Inflammatory macrophage treated with lipopolysaccharide for 1 hour (primary cell): Measurements from ENCODE around the gene LY6G6F.

Experiments
- DNase-seq, 2 donors: peaks; one replicate each; pipeline ENCODE4 v3.0.0-alpha.2; 2020 to 2022

The LY6G6F gene, protein sequence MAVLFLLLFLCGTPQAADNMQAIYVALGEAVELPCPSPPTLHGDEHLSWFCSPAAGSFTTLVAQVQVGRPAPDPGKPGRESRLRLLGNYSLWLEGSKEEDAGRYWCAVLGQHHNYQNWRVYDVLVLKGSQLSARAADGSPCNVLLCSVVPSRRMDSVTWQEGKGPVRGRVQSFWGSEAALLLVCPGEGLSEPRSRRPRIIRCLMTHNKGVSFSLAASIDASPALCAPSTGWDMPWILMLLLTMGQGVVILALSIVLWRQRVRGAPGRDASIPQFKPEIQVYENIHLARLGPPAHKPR

DNA sequence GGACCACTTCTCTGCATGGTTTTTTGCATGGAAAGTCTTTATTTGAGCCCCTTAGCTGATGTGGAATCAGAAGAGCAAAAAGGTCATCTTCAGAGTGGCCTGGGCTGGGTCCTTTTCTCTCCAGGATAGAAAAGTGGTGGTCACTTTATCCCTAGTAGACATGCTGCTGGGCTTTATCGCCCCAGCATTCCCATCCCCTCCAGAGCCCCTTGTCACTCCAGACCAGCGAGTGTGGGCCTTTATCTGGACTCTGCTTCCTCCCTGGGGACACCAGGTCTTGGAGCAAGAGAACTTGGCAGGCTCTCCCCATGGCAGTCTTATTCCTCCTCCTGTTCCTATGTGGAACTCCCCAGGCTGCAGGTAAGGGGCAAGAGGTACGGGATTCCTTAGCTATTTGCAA, at the start of gene LY6G6F:
Gene LY6G6F (plus strand): TSS at position 268 of the 400 bp plus-strand sequence. CDS start 41 bp downstream, at position 309.
- DNase-seq = no peak

DNA sequence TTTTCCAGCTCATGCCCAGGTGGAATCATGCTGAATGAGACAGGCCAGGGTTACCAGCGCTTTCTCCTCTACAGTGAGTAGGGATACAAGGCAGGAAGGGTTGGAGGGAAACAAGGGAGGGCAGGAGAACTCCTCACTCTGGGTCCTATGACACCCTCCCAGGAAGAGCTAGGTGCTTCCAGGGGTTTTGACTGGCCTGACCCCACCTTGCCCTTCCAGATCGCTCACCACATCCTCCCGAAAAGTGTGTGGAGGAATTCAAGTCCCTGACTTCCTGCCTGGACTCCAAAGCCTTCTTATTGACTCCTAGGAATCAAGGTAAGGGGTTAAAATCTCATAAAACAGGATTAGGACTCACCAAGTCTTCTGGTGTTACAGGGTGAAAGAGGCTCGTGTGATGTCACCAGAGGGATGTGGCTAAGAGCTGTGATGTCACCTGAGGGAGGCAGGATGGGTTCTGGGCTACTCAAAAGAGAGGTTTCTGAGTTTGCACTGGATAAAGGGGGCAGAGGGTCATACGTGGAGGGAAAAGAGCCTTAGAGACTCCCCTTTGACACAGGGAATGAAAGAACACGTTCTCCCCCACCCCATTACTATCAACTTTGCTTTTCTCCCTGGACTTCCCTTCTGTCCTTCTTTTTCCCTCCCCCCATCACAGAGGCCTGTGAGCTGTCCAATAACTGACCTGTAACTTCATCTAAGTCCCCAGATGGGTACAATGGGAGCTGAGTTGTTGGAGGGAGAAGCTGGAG, 49.1 kb upstream of the LY6G6F start:
- DNase-seq = no peak

DNA sequence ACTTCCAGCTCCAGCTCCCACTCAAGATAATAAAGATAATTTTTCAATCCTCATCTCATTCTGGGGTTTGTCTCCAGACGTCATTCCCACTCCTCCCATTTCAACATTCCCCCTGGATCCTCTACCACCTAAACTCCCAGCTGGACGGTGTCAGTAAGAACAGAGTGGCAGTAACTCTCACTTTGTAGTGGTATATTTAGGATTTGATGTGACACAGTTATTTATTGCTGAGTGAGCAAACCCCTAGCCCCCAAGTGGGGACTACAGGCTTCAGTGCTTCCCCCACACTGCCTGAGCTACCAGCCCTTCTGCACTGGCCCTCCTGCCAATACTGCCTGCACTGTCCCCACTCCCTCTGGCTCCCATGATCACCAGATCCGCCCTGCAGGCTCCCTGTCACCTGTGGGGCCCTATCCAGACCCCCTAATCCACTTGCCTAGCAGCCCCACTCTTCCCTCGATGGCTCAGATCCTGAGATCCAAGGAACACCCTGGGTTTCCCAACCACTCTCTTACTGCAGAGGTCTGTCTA, 48.4 kb upstream of the LY6G6F start:
- DNase-seq = no peak

DNA sequence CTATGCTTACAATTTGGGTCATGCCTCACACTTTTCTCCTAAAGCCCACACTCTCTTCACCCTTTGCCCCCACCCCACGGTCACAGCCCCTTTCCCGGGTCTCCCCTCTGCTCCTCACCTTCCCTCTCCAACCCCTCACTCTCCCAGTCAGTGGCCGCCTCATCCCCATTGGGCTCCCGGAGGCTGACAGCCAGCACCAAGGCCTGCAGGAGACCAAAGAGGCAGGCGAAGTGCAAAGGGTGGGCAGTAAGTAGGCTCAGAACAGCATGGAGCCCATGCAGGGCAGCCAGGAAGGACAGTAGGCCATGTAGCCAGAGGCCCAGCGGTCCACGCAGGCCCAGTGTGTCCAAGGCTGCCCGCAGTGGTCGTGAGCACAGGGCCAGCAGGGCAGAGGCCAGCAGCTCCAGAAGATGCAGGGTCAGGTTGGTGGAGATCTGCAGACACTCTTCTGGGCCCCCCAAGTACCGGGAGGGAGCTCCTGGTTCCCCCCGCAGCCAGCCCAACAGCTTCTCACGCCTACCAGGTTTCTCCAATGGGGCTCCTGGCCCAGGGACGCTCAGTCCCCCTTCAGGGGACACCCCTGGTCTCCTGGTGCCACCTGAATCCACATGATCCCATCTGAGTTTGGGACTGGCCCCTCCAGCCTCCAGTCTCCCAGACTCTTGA, 47.5 kb upstream of the LY6G6F start:
- DNase-seq = no peak

DNA sequence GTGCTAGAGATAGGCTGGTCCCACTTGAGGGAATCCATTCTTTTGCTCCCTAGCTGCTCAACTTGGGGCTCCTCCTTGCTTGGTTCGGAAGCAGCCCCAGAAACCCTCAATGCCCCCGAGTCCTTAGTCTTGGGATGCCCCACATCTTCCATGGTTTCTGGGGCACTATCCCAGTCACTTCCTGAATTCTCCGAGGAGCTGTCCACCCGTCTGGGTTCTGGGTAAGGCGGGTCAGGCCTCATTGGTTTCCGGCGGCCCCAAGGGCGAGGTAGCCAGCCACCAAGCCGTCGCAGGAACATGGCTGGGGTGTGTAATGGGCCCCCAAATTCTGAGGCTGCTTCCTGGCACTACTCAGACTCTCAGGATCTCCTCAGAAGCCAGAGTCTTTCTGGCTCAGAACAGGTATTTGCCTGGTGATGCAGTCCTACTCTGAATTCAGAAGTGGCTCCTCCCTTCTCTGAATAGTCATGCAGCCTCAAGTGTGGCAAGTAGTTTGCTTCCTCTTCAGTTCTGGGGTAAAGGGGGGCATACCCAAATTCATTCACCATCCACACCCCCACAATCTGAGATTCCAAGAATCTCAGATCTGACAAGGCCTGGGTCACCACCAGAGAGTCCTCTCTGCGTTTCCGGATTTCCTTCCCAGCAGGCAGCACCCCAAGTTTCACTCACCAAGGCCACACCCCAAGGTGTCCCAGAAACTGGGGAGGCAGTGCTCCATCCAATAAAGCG, 46.9 kb upstream of the LY6G6F start:
- peak in 1 of 2 donors; percentile 54 for DNase-seq

DNA sequence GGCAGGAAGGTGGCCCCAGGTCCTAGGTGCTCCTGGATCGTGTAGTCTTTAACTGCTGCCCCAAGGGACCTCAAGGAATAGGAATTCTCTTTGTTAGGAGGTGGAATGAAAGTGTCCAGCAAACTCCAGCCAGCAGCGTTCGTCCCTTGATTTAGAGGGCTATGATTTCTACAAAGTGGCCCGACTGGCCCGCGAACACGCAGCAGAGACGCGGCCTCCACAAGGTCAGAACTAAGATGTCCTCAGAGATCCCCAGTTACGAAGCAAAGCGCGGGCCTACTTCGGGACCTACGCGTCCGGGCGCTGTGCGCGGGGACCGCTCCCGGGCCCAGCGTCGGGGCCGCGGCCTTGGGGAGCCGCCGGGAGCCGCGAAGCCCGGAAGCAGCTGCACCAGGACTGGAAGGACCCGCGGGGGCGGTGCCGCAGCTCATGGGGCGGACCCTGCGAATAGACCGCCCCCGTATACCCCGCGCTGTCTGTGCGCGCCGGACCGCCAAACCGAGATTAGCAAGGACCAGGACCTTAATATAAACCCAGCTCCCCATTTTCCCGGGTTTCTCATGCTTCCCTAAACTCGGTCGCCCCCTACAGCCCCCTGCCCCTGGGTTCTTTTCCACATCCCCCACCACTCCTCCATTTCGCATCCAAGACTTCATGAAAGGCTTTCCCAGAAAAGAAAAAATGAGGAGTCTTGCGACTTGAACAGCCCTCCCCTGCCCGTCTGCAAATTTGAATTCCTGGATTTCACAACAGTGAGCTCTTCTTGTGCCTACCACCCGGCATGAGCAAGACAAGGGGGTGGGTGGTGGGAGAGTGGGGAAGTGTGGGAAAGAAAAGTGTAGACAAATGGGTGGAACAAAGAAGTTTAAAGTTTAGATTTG, 46.0 kb upstream of the LY6G6F start, which contains the start of gene C6orf47:
Gene C6orf47 (minus strand): TSS at position 398 of the 881 bp plus-strand sequence. CDS start 831 bp downstream, outside the sequence.
- DNase-seq = peak; percentile 76 to 82

DNA sequence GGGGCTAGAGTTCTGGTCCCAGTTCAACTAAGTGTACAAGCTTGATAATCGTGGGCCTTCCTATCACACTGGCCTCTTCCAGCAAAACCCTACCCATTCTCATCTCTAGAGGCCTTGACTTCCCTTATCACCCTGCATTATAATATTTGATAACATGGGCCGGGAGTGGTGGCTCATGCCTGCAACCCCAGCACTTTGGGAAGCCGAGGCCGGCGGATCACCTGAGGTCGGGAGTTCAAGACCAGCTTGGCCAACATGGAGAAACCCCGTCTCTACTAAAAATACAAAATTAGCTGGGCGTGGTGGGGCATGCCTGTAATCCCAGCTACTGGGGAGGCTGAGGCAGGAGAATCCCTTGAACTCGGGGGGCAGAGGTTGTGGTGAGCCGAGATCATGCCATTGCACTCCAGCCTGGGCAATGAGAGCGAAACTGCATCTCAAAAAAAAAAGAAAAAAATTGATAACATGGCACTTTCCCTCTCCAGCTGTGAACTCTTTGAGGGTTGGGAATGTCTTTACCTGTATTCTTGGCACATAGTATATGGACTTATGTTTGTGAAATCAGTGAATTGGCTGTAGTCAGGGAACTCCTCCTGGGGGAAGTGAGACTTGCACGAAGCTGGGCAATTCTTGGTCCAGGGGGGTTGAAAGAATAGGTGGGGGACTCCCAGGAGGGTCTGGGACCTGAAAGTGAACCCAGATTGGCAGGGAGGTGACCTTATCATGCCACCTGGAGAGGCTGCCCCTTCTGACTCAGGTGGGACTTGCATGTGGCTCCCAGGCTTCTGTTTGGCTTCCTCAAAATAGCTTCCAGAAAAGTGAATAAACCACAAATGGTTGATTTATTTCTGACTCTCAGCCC, 45.2 kb upstream of the LY6G6F start:
- DNase-seq = no peak

DNA sequence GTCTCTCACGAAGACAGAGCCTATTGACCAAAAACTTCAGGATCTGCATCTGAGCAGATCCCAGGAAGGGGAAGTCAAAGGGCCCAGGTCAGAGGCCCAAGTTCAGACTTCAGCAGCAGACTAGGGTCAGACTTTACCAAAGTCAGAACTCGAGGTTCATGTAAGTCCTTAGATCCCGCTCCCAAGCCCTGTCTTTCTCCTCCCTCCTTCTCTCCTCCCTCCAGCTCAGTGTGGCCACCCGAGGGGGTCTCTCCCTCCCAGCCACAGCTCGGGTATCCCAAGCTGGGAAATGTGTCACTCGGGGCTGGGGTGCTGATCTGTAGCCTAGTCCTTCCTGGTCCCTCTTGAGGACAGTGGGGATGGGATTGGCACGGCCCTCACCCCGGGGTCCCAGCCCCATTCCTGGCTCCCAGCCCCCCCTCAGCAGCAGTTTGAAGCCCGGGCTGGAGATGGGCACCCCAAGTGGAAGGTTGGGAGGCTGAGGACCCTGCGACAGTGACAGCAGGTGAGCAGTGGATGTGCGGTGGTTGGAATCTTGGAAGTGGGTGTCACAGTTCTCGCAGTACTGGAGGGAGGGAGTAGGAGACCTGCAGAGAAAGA, 44.4 kb upstream of the LY6G6F start:
- DNase-seq = no peak

DNA sequence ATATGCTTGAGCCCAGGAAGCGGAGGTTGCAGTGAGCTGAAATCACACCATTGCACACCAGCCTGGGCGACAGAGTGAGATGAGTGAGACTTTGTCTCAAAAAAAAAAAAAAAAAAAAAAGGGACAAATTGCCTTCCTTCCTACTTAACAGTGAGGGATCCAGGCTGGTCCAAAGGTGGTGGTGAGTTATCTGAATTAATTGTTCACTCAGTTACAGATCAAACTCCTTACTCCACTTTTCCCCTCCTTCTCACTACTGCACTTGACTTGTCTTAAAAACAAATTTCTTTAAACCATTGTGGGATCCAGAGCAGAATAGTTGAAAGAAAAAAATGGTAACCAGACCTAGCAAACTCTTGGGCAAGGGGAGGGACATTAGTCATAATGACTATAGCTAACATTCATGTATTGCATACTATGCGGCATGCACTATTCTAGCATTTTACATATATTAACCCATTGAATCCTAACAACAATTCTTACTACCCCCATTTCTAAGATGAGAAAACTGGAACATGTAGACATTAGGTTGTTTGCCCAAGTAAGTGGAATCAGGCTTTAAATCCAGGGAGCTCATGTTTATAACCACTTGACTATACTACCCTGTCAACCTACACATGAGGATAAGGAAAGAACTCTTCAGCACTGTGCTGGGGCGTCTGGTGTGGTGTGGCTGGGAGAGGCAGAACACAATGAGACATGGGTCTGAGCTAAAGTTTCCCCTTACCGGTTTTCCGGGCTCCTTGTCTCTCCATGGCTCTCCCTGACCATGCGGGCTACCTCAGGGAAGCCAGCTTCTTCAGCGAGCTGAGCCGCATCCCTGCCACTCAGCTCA, 43.3 kb upstream of the LY6G6F start:
- DNase-seq = peak; percentile 43 to 48

DNA sequence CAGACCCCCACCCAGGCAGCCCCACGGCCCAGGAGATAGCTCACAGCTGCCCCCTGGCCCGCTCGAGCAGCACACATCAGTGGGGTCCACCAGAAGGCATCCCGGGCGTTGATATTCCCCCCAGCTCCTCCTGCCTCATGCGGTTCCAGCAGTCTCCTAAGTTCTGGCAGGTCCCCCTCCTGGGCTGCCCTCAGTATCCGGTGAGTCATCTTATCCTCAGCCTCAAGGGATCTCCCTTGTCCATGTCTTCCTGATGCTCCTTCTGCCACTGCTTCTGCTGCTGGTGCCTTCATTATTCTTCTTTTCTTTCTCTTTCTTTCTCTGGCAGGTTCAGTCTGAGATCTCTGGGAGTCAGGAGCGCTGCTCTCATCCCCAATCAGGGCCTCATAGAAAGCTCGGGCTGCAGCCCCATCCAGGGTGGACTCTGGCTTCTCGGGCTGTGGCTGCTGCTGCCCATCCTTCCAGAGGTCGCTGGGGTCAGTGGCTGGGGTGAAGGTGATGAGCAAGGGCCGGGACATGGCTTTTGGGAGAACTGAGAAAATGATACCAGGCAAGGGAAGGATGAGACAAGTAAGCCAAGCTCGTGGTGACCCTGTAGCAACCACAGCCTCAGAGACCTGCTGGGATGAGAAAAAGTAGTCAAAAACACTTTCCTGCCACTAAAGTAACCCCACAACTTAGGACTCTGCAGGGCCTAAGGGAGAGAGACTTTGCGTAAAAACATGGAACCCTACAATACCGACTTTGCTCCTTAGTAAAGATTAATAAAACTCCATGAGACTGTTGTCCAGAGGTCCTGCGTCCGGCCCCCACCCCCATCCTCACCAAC, 42.5 kb upstream of the LY6G6F start:
- no peak for DNase-seq

DNA sequence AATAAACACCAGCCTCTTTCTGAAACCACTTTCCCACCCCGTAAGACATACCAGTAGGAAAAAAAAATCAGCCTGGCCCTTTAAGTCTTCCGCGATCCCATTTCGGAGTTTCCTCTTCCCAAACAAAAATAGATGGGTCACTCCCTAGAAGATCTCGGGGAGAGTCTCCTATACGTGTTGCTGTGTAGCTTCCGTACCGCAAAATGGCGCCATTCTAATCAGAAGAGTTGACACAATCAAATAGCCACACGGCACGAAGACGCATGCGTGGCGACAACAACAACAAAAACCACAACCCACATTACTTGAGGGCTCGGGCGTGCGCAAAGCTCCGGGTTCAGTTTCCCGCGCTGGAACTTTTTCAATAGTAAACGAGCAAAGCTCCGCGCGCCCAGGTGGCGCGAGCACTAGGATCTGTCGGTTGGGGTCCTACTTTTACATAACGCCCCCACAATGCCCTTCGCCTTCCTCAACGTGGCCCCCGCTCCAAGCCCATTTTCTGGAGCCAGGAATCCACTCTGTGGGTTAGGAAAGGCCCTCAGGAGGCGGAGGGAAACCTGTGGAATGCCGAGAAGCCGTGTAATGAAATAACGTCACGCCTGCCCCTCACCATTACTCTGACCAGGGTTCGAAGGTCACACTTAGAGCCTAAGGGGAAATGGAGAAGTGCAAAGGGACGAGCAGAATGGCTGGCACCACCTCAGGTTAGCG, 41.7 kb upstream of the LY6G6F start, which contains the start of gene GPANK1:
Gene GPANK1 (minus strand): TSS at position 208 of the 711 bp plus-strand sequence. CDS start 519 bp downstream, outside the sequence.
- peak; percentile 94 to 95 for DNase-seq

DNA sequence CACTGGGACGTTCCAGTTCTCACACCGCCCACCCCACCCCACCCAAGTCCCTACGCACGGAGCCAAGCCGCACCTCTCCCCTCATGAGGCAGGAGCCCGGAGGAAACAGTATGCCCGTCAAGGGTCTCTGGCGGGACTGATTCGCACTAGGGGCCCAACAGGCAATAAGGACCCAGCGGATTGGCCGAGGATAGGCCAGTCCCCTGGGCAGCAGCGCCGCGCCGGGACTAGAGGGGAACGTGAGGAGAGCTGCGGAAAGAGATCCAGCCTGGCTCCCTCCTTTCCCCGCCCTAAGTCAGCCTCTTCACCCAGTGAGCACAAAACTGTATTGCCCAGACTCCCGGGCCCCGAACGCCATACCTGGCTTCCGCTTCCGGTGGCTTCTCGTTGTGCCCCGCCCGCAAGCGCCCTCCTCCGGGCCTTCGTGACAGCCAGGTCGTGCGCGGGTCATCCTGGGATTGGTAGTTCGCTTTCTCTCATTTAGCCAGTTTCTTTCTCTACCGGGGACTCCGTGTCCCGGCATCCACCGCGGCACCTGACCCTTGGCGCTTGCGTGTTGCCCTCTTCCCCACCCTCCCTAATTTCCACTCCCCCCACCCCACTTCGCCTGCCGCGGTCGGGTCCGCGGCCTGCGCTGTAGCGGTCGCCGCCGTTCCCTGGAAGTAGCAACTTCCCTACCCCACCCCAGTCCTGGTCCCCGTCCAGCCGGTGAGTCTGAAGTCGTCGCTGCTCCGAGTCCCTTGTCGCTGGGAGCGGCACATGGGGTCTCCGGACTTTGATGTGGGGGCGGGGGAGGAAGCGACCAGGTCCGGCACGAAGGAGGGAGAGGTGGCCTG, 40.9 kb upstream of the LY6G6F start, which contains the start of gene CSNK2B:
Gene CSNK2B (plus strand): TSS at position 580 of the 836 bp plus-strand sequence. CDS start 752 bp downstream, outside the sequence.
- peak; percentile 98 for DNase-seq

DNA sequence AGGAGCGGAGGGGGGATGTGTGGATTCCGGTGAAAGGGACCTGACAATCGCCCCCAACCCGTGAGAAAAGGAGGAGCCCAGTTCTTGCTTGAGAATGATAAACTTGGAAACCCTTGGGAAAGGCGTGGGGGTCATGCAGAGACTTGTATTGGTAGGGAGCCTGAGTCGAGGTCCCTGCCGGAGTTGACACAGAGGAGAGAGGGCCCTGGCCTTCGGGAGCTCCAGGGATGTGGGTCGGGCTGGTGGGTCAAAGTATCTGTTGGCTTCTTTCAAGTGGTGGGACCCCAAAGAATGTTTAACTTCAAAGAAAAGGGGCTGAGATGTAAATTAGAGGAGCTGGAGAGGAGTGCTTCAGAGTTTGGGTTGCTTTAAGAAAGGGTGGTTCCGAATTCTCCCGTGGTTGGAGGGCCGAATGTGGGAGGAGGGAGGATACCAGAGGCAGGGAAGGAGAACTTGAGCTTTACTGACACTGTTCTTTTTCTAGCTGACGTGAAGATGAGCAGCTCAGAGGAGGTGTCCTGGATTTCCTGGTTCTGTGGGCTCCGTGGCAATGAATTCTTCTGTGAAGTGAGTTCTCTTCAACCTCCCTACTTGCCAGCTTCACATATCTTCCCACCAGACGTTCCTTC, 40.2 kb upstream of the LY6G6F start:
- DNase-seq = peak; percentile 67 to 75

DNA sequence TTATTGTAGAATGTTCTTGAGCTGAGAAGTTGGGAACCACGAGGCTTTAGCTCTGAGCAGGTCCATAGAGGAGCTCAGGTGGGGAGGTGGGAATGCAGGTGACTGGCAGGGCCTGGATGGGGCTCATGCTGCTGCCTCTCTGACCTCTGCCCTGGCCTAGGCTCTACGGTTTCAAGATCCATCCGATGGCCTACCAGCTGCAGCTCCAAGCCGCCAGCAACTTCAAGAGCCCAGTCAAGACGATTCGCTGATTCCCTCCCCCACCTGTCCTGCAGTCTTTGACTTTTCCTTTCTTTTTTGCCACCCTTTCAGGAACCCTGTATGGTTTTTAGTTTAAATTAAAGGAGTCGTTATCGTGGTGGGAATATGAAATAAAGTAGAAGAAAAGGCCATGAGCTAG, 37.0 kb upstream of the LY6G6F start, which contains the start of gene LY6G5B:
Gene LY6G5B (plus strand): TSS at position 301 of the 400 bp plus-strand sequence. CDS start 975 bp downstream, outside the sequence.
- DNase-seq = no peak

DNA sequence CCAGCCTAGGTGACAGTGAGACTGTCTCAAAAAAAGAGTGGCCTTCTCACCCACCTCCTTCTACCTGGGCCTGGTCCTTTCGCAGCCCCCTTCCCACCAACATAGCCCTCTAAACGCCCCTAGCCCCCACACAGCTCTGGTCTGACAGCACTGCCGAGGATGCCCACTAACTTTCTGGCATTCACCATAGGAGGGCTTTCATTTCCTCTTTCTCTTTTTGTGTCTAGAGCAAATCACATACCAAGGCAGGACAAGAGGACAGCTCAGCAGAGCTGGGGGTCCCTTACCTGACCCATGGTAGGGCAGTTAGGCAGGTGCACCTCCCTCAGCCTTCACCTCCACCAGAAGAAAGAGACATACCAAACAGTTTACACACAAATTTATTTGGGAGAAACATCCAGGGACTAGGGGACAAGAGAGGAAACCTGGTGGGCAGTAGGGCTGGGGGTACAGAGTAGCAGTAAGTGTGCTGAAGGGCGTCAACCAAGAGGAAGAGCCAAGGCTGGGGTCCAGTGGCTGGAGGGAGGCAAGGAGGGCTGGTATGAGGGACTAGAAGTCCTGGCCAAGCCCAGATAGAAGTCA, 30.3 kb upstream of the LY6G6F start:
- no peak for DNase-seq
